K562 (cell line): ENCODE results near the gene GEMIN5. TPM values are rescaled to one million over a fixed set of nuclear protein-coding genes. Genes with fewer than 3 reads are reported as not detected.

Experiments
- ARID1B ChIP-seq: fragments of 450-650 bp; IDR thresholded peaks from 2 replicates; pipeline ENCODE4 v1.6.1; 2016; ENCODE audit warnings: antibody characterized with exemption, mild to moderate bottlenecking, inconsistent platforms
- ARNT ChIP-seq, 2 experiments: fragments of 450-650 bp; IDR thresholded peaks; 2 replicates each; pipeline ENCODE4 v1.6.1; 2016; ENCODE audit warnings: mild to moderate bottlenecking in 1 of 2
- ATF7 ChIP-seq: fragments of 450-650 bp; IDR thresholded peaks from 2 replicates; pipeline ENCODE4 v1.7.1; 2014; ENCODE audit warnings: mild to moderate bottlenecking, moderate library complexity
- C11orf30 ChIP-seq: fragments of 450-650 bp; IDR thresholded peaks from 2 replicates; pipeline ENCODE4 v1.6.1; 2016; ENCODE audit warnings: low read depth, mild to moderate bottlenecking
- DIDO1 ChIP-seq: fragments of 450-650 bp; IDR thresholded peaks from 2 replicates; pipeline ENCODE4 v1.6.1; 2016; ENCODE audit warnings: low read depth, missing biosample characterization, missing genetic modification characterization
- DPF2 ChIP-seq: fragments of 450-650 bp; IDR thresholded peaks from 2 replicates; pipeline ENCODE4 v1.6.1; 2016
- FOSL1 ChIP-seq: fragments of 200-800 bp; sonication (Bioruptor generic); conservative IDR thresholded peaks from 2 replicates; pipeline ENCODE4 v1.6.1; 2016; ENCODE audit warnings: missing genetic modification characterization, missing compliant biosample characterization
- FOXK2 ChIP-seq, 2 experiments: fragments of 450-650 bp; IDR thresholded peaks in 1 of 2; conservative IDR thresholded peaks in 1 of 2; 2 replicates each; pipeline ENCODE4 v1.6.1; 2016; ENCODE audit warnings: low read depth in 2 of 2, mild to moderate bottlenecking in 1 of 2
- LCOR ChIP-seq: sonication (generic); formaldehyde crosslinking; IDR thresholded peaks from 2 replicates; pipeline ENCODE4 v1.8.0; 2022; ENCODE audit warnings: mild to moderate bottlenecking, missing genetic modification reagents
- MBD2 ChIP-seq: sonication (generic); IDR thresholded peaks from 2 replicates; pipeline ENCODE4 v1.6.1; 2016; ENCODE audit warnings: low read depth, borderline replicate concordance
- MEIS2 ChIP-seq: fragments of 450-650 bp; IDR thresholded peaks from 2 replicates; pipeline ENCODE4 v1.6.1; 2014; ENCODE audit warnings: mild to moderate bottlenecking; ENCODE audit not compliant: partially characterized antibody
- MIER1 ChIP-seq: fragments of 450-650 bp; IDR thresholded peaks from 2 replicates; pipeline ENCODE4 v1.6.1; 2016; ENCODE audit warnings: antibody characterized with exemption, mild to moderate bottlenecking, low read depth
- MTA3 ChIP-seq: fragments of 450-650 bp; formaldehyde crosslinking; IDR thresholded peaks from 2 replicates; pipeline ENCODE4 v1.6.1; 2017; ENCODE audit warnings: mild to moderate bottlenecking, borderline replicate concordance
- MYC ChIP-seq, 2 experiments: fragments of 250-450 bp in 1 of 2; sonication (Bioruptor Pico) in 1 of 2; IDR thresholded peaks; 2 replicates each; pipeline versions ENCODE4 v1.5.1 to v1.6.1; 2012 to 2021; ENCODE audit warnings: low read depth in 2 of 2, borderline replicate concordance in 1 of 2, improper control_type of control experiment in 1 of 2, low read length in 1 of 2, mild to moderate bottlenecking in 1 of 2, moderate library complexity in 1 of 2
- NEUROD1 ChIP-seq: fragments of 150-350 bp; IDR thresholded peaks from 2 replicates; pipeline ENCODE4 v1.6.1; 2014; ENCODE audit warnings: borderline replicate concordance, low read length, low read depth; ENCODE audit not compliant: partially characterized antibody
- PHF8 ChIP-seq: fragments of 200-600 bp; sonication (generic); IDR thresholded peaks from 2 replicates; pipeline ENCODE4 v1.6.1; 2012; ENCODE audit warnings: mixed run types, mild to moderate bottlenecking, inconsistent platforms, low read length, moderate library complexity, borderline replicate concordance
- PTBP1 ChIP-seq: fragments of 200-400 bp; formaldehyde crosslinking; IDR thresholded peaks from 2 replicates; pipeline ENCODE4 v1.6.1; 2017; ENCODE audit warnings: low read depth, low read length
- TEAD1 ChIP-seq, 2 experiments: fragments of 450-650 bp in 1 of 2; sonication (generic) in 1 of 2; formaldehyde crosslinking; IDR thresholded peaks; 2 replicates each; pipeline versions ENCODE4 v1.4.0 to v1.8.0; 2020 to 2022; ENCODE audit warnings: mild to moderate bottlenecking in 2 of 2, missing genetic modification reagents in 1 of 2
- XRCC5 ChIP-seq: fragments of 200-400 bp; formaldehyde crosslinking; IDR thresholded peaks from 2 replicates; pipeline ENCODE4 v1.6.1; 2017; ENCODE audit warnings: low read depth, mild to moderate bottlenecking, low read length
- ZNF184 ChIP-seq: sonication (generic); formaldehyde crosslinking; IDR thresholded peaks from 2 replicates; pipeline ENCODE4 v1.5.0; 2020; ENCODE audit warnings: missing genetic modification reagents
- ZNF583 ChIP-seq: fragments of 250-450 bp; sonication (Bioruptor Pico); IDR thresholded peaks from 2 replicates; pipeline ENCODE4 v1.4.0; 2020
- polyA plus RNA-seq, 8 experiments: library from polyadenylated mRNA; depleted of rRNA in 4 of 8; stranded (reverse) in 5 of 8; unstranded in 3 of 8; fragments of >200 nt; fragmentation: Nextera tagmentation in 2 of 8; fragmentation: Illumina TruSeq in 1 of 8; extraction: Ambion mirVana in 2 of 8; extraction: Trizol in 1 of 8; gene quantifications; 2 replicates each; pipeline versions ENCODE4 v1.2.1 to v1.2.3, GENCODE V29; 2011 to 2014; ENCODE audit warnings: inconsistent platforms in 1 of 8, missing spikeins in 1 of 8
- total RNA-seq, 7 experiments: library from RNA; depleted of rRNA in 6 of 7; stranded (reverse); fragments of >200 nt in 6 of 7; fragmentation: Illumina TruSeq in 2 of 7; extraction: Trizol in 2 of 7; gene quantifications; 2 replicates each; pipeline versions ENCODE4 v1.2.1 to v1.2.3, GENCODE V29; 2011 to 2021; ENCODE audit warnings: low replicate concordance in 1 of 7
- TF ChIP-seq, protein P1 (sequence below): fragments of 250-450 bp; sonication (Bioruptor Pico); IDR thresholded peaks from 2 replicates; pipeline ENCODE4 v1.8.0; 2021; ENCODE audit warnings: borderline replicate concordance, mild to moderate bottlenecking, moderate library complexity; ENCODE audit not compliant: poor library complexity, severe bottlenecking
- TF ChIP-seq, protein P2 (sequence below): fragments of 250-450 bp; sonication (Bioruptor Pico); IDR thresholded peaks from 2 replicates; pipeline ENCODE4 v1.9.0; 2021; ENCODE audit warnings: mild to moderate bottlenecking, inconsistent platforms
- TF ChIP-seq, protein P3 (sequence below): sonication (generic); formaldehyde crosslinking; IDR thresholded peaks from 2 replicates; pipeline ENCODE4 v1.8.1; 2023; ENCODE audit warnings: mild to moderate bottlenecking, missing genetic modification reagents

Gene GEMIN5
- total and polyA plus RNA-seq, 9 of the 15 experiments (the other 6 are each of a cell fraction or from before 2014, with no cell fraction given) = 10.3 to 48.2 (median 34.7) TPM

DNA sequence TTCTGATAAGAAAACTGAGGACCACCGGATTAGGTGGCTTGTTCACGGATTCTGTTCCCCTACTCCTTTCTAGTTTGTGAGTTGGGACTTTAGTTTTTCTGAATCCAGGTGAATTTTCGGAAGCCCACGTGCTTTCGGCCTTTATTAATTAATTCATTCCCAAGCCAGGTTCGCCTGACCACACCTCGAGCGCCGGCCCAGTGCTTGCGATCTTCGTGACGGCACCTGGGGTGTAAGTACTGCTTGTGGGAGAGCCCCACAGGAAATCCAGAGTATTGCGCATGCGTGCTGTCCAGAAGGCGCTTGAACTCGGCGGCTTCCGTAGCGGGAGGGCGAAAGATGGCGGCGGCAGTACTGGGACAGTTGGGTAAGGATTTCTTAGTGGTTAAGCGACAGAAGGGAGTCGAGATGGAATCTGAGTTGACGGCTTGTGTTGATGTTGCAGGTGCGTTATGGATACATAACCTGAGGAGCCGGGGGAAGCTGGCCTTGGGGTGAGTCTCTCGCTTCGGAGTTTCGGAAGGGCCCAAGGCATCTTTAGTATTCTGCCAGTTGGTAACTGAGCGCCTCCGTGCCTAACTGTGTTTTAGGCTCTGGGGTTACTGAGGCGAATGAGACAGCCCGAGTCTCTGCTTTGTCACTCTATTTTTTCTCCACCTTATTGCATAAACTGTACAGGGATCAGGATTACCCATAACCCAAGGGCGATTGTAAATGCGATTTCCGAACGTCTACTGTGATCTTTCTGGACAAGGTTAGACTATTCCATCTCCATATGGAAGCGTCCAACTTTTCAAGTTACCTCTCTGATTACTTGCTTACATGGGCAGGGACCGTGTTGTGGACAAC, 3.0 kb upstream of the GEMIN5 start, which contains the start of gene MRPL22 (continued):
- peak; percentile 95 for TF ChIP-seq PHF8
- TF ChIP-seq, protein P1, sequence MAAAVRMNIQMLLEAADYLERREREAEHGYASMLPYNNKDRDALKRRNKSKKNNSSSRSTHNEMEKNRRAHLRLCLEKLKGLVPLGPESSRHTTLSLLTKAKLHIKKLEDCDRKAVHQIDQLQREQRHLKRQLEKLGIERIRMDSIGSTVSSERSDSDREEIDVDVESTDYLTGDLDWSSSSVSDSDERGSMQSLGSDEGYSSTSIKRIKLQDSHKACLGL (CRISPR knock-in tag) = no peak
- TF ChIP-seq ARID1B = 0 out of 2 replicates have a peak, but pooled peaks have one; percentile 4
- peak; percentile 51 for TF ChIP-seq MEIS2
- 0 out of 4 replicates have a peak, but pooled peaks have one; percentile 17 to 25 for TF ChIP-seq TEAD1 (CRISPR knock-in tag; IDR thresholded peaks at IDR 0.05)
- TF ChIP-seq MTA3 = peak; percentile 98
- TF ChIP-seq ZNF184 (CRISPR knock-in tag) = no peak
- peak; percentile 19; the same call in 1 of the 2 replicates for TF ChIP-seq DPF2
- TF ChIP-seq FOSL1 = no peak
- peak; percentile 51 for TF ChIP-seq NEUROD1
- peak; percentile 51; the same call in 1 of the 2 replicates for TF ChIP-seq MIER1
- peak; percentile 91 for TF ChIP-seq C11orf30
- TF ChIP-seq MYC (IDR thresholded peaks at IDR 0.05; ENCODE audit: low read depth, low read length) = peak; percentile 47; the same call in 1 of the 2 replicates
- no peak for TF ChIP-seq MYC (CRISPR knock-in tag; IDR thresholded peaks at IDR 0.05; ENCODE audit: borderline replicate concordance, low read depth)
- TF ChIP-seq LCOR = peak; percentile 82; the same call in 1 of the 2 replicates
- TF ChIP-seq, protein P2, sequence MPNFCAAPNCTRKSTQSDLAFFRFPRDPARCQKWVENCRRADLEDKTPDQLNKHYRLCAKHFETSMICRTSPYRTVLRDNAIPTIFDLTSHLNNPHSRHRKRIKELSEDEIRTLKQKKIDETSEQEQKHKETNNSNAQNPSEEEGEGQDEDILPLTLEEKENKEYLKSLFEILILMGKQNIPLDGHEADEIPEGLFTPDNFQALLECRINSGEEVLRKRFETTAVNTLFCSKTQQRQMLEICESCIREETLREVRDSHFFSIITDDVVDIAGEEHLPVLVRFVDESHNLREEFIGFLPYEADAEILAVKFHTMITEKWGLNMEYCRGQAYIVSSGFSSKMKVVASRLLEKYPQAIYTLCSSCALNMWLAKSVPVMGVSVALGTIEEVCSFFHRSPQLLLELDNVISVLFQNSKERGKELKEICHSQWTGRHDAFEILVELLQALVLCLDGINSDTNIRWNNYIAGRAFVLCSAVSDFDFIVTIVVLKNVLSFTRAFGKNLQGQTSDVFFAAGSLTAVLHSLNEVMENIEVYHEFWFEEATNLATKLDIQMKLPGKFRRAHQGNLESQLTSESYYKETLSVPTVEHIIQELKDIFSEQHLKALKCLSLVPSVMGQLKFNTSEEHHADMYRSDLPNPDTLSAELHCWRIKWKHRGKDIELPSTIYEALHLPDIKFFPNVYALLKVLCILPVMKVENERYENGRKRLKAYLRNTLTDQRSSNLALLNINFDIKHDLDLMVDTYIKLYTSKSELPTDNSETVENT (CRISPR knock-in tag) = 0 out of 2 replicates have a peak, but pooled peaks have one; percentile 42
- no peak for TF ChIP-seq PTBP1
- TF ChIP-seq ATF7 = peak; percentile 65
- TF ChIP-seq ZNF583 (CRISPR knock-in tag) = 0 out of 2 replicates have a peak, but pooled peaks have one; percentile 19
- peak; percentile 73; the same call in 1 of the 2 replicates for TF ChIP-seq MBD2
- peak in 1 of 2 experiments; percentile 44; a peak in 1 of 4 replicates for TF ChIP-seq ARNT (IDR thresholded peaks at IDR 0.05)
- TF ChIP-seq XRCC5 = no peak
- TF ChIP-seq DIDO1 (tag) = peak; percentile 81
- TF ChIP-seq, protein P3, sequence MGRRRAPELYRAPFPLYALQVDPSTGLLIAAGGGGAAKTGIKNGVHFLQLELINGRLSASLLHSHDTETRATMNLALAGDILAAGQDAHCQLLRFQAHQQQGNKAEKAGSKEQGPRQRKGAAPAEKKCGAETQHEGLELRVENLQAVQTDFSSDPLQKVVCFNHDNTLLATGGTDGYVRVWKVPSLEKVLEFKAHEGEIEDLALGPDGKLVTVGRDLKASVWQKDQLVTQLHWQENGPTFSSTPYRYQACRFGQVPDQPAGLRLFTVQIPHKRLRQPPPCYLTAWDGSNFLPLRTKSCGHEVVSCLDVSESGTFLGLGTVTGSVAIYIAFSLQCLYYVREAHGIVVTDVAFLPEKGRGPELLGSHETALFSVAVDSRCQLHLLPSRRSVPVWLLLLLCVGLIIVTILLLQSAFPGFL = peak; percentile 55; the same call in 1 of the 2 replicates
- TF ChIP-seq FOXK2 (conservative IDR thresholded peaks at IDR 0.05 in 1 of 2, IDR thresholded peaks at IDR 0.05 in 1 of 2; ENCODE audit: low read depth in 2 of 2) = peak; percentile 10 to 61; a peak in 3 of 4 replicates
